Erythroblast (primary cell): ENCODE measurements around the gene CTSF.

Source experiments
- GATA1 ChIP-seq: IDR thresholded peaks from 2 replicates; pipeline ENCODE4 v1.6.1; 2011; ENCODE audit warnings: low read depth, mild to moderate bottlenecking, control low read depth, low read length, moderate library complexity
- POLR2A ChIP-seq: IDR thresholded peaks from 2 replicates; pipeline ENCODE4 v1.6.1; 2011; ENCODE audit warnings: mild to moderate bottlenecking, low read length

GRCh38 chr11:66548041-66548440 is 20.4 kb downstream of the CTSF start:
- TF ChIP-seq POLR2A: no peak
- no peak for TF ChIP-seq GATA1
